ENCODE results near the gene IL6.

GRCh38 chr7:22680482-22680911, 46.5 kb upstream of the IL6 start:
- TF ChIP-seq YY1 (IDR thresholded peaks at IDR 0.05; ENCODE audit: borderline replicate concordance in 1 of 3, control insufficient read depth in 1 of 3, extremely low read depth in 1 of 3, insufficient read depth in 3 of 3, insufficient read length in 1 of 3, insufficient replicate concordance in 2 of 3, low read depth in 1 of 3, low read length in 2 of 3): no peak
- TF ChIP-seq RFX5 (IDR thresholded peaks at IDR 0.05; ENCODE audit: low read depth, low read length): no peak
- peak; percentile 57; the same call in 1 of the 2 replicates for TF ChIP-seq FOSL1 (tag; conservative IDR thresholded peaks at IDR 0.05)
- TF ChIP-seq ELF4 (CRISPR knock-in tag; IDR thresholded peaks at IDR 0.05): no peak; the same call in 1 of the 2 replicates
